SK-N-SH (cell line): ENCODE data around the gene CCR5.
"Not testable (repeated sequence)": the region's sequence is repeated elsewhere in the genome, so short reads cannot be mapped to it uniquely, and the experiment has no call there.

Experiments used
- FOXM1 ChIP-seq: IDR thresholded peaks from 2 replicates; pipeline ENCODE4 v1.4.0; 2012; ENCODE audit warnings: low read depth, mild to moderate bottlenecking
- GABPA ChIP-seq: IDR thresholded peaks from 2 replicates; pipeline ENCODE4 v1.4.0; 2012; ENCODE audit warnings: low read depth, mild to moderate bottlenecking
- JUND ChIP-seq: IDR thresholded peaks from 2 replicates; pipeline ENCODE4 v1.4.0; 2012
- NFIC ChIP-seq: IDR thresholded peaks from 2 replicates; pipeline ENCODE4 v1.4.0; 2012; ENCODE audit warnings: borderline replicate concordance
- RAD21 ChIP-seq: IDR thresholded peaks from 2 replicates; pipeline ENCODE4 v1.6.1; 2012; ENCODE audit warnings: mild to moderate bottlenecking, low read length
- RFX5 ChIP-seq: IDR thresholded peaks from 2 replicates; pipeline ENCODE4 v1.6.1; 2012; ENCODE audit warnings: mild to moderate bottlenecking, improper control_type of control experiment, low read length
- SMC3 ChIP-seq: IDR thresholded peaks from 2 replicates; pipeline ENCODE4 v1.6.1; 2012; ENCODE audit warnings: low read depth, low read length, improper control_type of control experiment
- TAF1 ChIP-seq: IDR thresholded peaks from 2 replicates; pipeline ENCODE4 v1.6.1; 2012; ENCODE audit warnings: low read depth, mild to moderate bottlenecking, low read length, moderate library complexity, borderline replicate concordance
- TF ChIP-seq, protein P1 (sequence below): IDR thresholded peaks from 2 replicates; pipeline ENCODE4; 2012
- TF ChIP-seq, protein P2 (sequence below): fragments of 200-600 bp; sonication (generic); IDR thresholded peaks from 2 replicates; pipeline ENCODE4 v1.6.1; 2017; ENCODE audit warnings: antibody characterized with exemption, mild to moderate bottlenecking, moderate library complexity
- TF ChIP-seq, protein P3 (sequence below): fragments of 150-350 bp; IDR thresholded peaks from 2 replicates; pipeline ENCODE4 v1.6.1; 2017; ENCODE audit warnings: antibody characterized with exemption, low read length, low read depth, borderline replicate concordance
- TF ChIP-seq, protein P4 (sequence below): IDR thresholded peaks from 2 replicates; pipeline ENCODE4 v1.4.0; 2012; ENCODE audit warnings: low read depth

DNA sequence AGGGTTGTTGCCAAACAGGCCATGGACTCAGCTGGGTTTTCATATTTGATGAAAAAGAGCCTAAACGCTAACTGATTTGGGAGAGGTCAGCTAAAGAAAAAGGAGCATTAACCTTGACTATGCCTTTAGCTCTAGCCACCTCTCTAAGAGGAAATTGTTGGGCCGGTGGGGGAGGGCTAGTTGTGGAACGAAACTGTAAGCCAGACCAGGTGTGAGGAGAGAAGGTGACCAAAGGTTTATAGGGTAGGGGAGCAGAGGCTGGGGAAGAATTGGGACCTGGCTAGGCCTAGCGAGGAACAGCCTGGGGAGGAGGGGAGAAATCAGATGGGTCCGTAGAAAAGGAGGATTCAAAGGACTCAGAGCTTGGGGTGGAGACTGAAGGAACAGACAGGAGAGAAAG lies 20.8 kb downstream of the CCR5 start:
- TF ChIP-seq JUND, GABPA, TAF1, FOXM1, SMC3, RAD21, RFX5, NFIC: not testable (repeated sequence)
- TF ChIP-seq, protein P1, sequence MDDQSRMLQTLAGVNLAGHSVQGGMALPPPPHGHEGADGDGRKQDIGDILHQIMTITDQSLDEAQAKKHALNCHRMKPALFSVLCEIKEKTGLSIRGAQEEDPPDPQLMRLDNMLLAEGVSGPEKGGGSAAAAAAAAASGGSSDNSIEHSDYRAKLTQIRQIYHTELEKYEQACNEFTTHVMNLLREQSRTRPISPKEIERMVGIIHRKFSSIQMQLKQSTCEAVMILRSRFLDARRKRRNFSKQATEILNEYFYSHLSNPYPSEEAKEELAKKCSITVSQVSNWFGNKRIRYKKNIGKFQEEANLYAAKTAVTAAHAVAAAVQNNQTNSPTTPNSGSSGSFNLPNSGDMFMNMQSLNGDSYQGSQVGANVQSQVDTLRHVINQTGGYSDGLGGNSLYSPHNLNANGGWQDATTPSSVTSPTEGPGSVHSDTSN: not testable (repeated sequence)
- TF ChIP-seq, protein P2, sequence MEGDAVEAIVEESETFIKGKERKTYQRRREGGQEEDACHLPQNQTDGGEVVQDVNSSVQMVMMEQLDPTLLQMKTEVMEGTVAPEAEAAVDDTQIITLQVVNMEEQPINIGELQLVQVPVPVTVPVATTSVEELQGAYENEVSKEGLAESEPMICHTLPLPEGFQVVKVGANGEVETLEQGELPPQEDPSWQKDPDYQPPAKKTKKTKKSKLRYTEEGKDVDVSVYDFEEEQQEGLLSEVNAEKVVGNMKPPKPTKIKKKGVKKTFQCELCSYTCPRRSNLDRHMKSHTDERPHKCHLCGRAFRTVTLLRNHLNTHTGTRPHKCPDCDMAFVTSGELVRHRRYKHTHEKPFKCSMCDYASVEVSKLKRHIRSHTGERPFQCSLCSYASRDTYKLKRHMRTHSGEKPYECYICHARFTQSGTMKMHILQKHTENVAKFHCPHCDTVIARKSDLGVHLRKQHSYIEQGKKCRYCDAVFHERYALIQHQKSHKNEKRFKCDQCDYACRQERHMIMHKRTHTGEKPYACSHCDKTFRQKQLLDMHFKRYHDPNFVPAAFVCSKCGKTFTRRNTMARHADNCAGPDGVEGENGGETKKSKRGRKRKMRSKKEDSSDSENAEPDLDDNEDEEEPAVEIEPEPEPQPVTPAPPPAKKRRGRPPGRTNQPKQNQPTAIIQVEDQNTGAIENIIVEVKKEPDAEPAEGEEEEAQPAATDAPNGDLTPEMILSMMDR: not testable (repeated sequence)
- TF ChIP-seq, protein P3, sequence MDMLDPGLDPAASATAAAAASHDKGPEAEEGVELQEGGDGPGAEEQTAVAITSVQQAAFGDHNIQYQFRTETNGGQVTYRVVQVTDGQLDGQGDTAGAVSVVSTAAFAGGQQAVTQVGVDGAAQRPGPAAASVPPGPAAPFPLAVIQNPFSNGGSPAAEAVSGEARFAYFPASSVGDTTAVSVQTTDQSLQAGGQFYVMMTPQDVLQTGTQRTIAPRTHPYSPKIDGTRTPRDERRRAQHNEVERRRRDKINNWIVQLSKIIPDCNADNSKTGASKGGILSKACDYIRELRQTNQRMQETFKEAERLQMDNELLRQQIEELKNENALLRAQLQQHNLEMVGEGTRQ: not testable (repeated sequence)
- TF ChIP-seq, protein P4, sequence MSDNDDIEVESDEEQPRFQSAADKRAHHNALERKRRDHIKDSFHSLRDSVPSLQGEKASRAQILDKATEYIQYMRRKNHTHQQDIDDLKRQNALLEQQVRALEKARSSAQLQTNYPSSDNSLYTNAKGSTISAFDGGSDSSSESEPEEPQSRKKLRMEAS: not testable (repeated sequence)
